Chondrocyte (in vitro differentiated cells): ENCODE results near the gene CLK2. TPM values are rescaled to one million over a fixed set of nuclear protein-coding genes. Genes with fewer than 3 reads are reported as not detected.

Experiments
- DNase-seq: peaks from one replicate; pipeline ENCODE4 v3.0.0; 2021; ENCODE audit warnings: mixed read lengths, low spot score
- H3K27ac Mint-ChIP-seq: one replicate; pipeline ENCODE4 v1.8.0; 2021; ENCODE audit warnings: mild to moderate bottlenecking, moderate library complexity, mixed read lengths; ENCODE audit not compliant: unreplicated experiment
- H3K27me3 Mint-ChIP-seq: 2 replicates; pipeline ENCODE4 v1.8.0; 2021; ENCODE audit warnings: low read depth, mixed read lengths
- H3K36me3 Mint-ChIP-seq: 2 replicates; pipeline ENCODE4 v1.8.0; 2021; ENCODE audit warnings: low read depth, mixed read lengths
- H3K4me1 Mint-ChIP-seq: 2 replicates; pipeline ENCODE4 v1.8.0; 2021; ENCODE audit warnings: low read depth, mild to moderate bottlenecking, mixed read lengths
- H3K4me3 Mint-ChIP-seq: one replicate; pipeline ENCODE4 v1.8.0; 2021; ENCODE audit warnings: mild to moderate bottlenecking, moderate library complexity, mixed read lengths; ENCODE audit not compliant: unreplicated experiment
- H3K9me3 Mint-ChIP-seq: 2 replicates; pipeline ENCODE4 v1.8.0; 2021; ENCODE audit warnings: low read depth, mixed read lengths
- CTCF ChIP-seq: fragments of 200-600 bp; sonication (generic); IDR thresholded peaks from 2 replicates; pipeline ENCODE4 v1.5.0; 2021; ENCODE audit warnings: antibody characterized with exemption, mild to moderate bottlenecking, moderate library complexity
- total RNA-seq: library from RNA; stranded (reverse); gene quantifications from 3 replicates; pipeline ENCODE4 v1.2.1, GENCODE V29; 2021

CLK2 gene
- total RNA-seq, 1 donor from 2014 or later: 36.7 TPM

GRCh38 chr1:155245163-155245524 is 28.2 kb downstream of the CLK2 start:
- H3K27me3 Mint-ChIP-seq: no peaks in the 10 kb centered on the region
- no peak for TF ChIP-seq CTCF
- peak overlapping the region; percentile 90 for H3K4me3 Mint-ChIP-seq
- no peaks in the 10 kb centered on the region for H3K9me3 Mint-ChIP-seq
- DNase-seq: no peak
- peaks cover 38% of the 10 kb centered on the region for H3K4me1 Mint-ChIP-seq
- peak overlapping the region; percentile 88 for H3K27ac Mint-ChIP-seq
- H3K36me3 Mint-ChIP-seq: peaks cover 6% of the 10 kb centered on the region

- peak; percentile 72 for TF ChIP-seq CTCF
- H3K36me3 Mint-ChIP-seq: peaks cover 6% of the 10 kb centered on the region
Measured at GRCh38 chr1:155244368-155245162, 28.7 kb downstream of the CLK2 start.

GRCh38 chr1:155242805-155243358 is 30.4 kb downstream of the CLK2 start:
- Mint-ChIP-seq H3K9me3 (no peaks in the 10 kb centered on the region), H3K27me3 (no peaks in the 10 kb centered on the region), H3K36me3 (peaks cover 9% of the 10 kb centered on the region), H3K4me1 (peaks cover 38% of the 10 kb centered on the region), H3K4me3 (peak overlapping the region; percentile 90), H3K27ac (peak overlapping the region; percentile 88)
- DNase-seq: no peak
- TF ChIP-seq CTCF: no peak

More at GRCh38 chr1:155244368-155245162, 28.7 kb downstream of the CLK2 start:
- DNase-seq: peak; percentile 98
- Mint-ChIP-seq H3K4me1 (peaks cover 38% of the 10 kb centered on the region), H3K27me3 (no peaks in the 10 kb centered on the region), H3K27ac (peak overlapping the region; percentile 88), H3K9me3 (no peaks in the 10 kb centered on the region), H3K4me3 (peak overlapping the region; percentile 90)

GRCh38 chr1:155241841-155242264 is 31.5 kb downstream of the CLK2 start:
- Mint-ChIP-seq H3K4me3 (no peak overlapping the region), H3K27ac (peak overlapping the region; percentile 90), H3K36me3 (peaks cover 11% of the 10 kb centered on the region), H3K4me1 (peaks cover 38% of the 10 kb centered on the region), H3K27me3 (no peaks in the 10 kb centered on the region), H3K9me3 (no peaks in the 10 kb centered on the region)
- no peak for DNase-seq
- TF ChIP-seq CTCF: no peak

GRCh38 chr1:155241069-155241679 is 32.1 kb downstream of the CLK2 start:
- peaks cover 38% of the 10 kb centered on the region for H3K4me1 Mint-ChIP-seq
- H3K36me3 Mint-ChIP-seq: peaks cover 12% of the 10 kb centered on the region
- peak overlapping the region; percentile 90 for H3K27ac Mint-ChIP-seq
- no peak for DNase-seq
- H3K27me3 Mint-ChIP-seq: no peaks in the 10 kb centered on the region
- no peak for TF ChIP-seq CTCF
- peak overlapping the region; percentile 77 for H3K4me3 Mint-ChIP-seq
- H3K9me3 Mint-ChIP-seq: no peaks in the 10 kb centered on the region
